AG10803 (cell line): ENCODE results near the gene ECEL1.

ENCODE experiments used
- DNase-seq: peaks from one replicate; pipeline ENCODE4 v3.0.0; 2010; ENCODE audit warnings: low read depth
- H3K4me3 ChIP-seq: 2 replicates; pipeline ENCODE4 v1.5.1; 2011; ENCODE audit warnings: mild to moderate bottlenecking, low read length, control low read depth
- TF ChIP-seq, protein P1 (sequence below): conservative IDR thresholded peaks from 2 replicates; pipeline ENCODE4 v1.5.1; 2011; ENCODE audit warnings: mild to moderate bottlenecking, low read length, control low read depth, inconsistent platforms

ECEL1 gene

DNA sequence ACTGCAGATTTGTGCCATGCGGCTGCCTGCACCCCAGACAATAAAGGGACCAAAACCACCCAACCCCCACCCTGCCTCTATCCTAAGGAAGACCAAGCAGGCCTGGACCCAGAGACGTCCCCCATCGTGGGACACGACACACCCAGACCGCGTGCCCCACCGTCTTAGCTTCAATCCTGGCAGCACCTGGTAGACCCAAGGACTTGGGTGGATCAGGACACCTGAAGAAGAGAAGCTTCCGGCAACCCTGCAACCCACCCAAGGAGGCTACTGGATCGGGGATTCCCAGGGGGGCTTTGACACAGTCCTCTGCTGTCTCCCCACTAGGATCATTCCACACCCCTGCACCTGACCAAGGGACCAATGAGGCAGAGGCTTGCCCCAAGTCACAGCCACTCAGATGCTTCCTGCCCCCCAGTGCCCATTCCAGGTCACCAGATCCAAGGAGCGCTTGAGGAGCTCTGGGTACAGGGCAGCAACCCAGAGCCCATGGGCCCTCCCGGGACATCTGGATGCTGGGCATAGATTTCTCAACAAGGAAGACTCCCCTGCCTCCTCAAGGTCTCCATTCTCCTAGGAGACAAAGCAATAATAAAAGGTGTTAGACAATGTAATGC lies 28.1 kb downstream of the ECEL1 start:
- no peak for DNase-seq
- H3K4me3 ChIP-seq, result no peak overlapping the region
- TF ChIP-seq, protein P1, sequence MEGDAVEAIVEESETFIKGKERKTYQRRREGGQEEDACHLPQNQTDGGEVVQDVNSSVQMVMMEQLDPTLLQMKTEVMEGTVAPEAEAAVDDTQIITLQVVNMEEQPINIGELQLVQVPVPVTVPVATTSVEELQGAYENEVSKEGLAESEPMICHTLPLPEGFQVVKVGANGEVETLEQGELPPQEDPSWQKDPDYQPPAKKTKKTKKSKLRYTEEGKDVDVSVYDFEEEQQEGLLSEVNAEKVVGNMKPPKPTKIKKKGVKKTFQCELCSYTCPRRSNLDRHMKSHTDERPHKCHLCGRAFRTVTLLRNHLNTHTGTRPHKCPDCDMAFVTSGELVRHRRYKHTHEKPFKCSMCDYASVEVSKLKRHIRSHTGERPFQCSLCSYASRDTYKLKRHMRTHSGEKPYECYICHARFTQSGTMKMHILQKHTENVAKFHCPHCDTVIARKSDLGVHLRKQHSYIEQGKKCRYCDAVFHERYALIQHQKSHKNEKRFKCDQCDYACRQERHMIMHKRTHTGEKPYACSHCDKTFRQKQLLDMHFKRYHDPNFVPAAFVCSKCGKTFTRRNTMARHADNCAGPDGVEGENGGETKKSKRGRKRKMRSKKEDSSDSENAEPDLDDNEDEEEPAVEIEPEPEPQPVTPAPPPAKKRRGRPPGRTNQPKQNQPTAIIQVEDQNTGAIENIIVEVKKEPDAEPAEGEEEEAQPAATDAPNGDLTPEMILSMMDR, result no peak

DNA sequence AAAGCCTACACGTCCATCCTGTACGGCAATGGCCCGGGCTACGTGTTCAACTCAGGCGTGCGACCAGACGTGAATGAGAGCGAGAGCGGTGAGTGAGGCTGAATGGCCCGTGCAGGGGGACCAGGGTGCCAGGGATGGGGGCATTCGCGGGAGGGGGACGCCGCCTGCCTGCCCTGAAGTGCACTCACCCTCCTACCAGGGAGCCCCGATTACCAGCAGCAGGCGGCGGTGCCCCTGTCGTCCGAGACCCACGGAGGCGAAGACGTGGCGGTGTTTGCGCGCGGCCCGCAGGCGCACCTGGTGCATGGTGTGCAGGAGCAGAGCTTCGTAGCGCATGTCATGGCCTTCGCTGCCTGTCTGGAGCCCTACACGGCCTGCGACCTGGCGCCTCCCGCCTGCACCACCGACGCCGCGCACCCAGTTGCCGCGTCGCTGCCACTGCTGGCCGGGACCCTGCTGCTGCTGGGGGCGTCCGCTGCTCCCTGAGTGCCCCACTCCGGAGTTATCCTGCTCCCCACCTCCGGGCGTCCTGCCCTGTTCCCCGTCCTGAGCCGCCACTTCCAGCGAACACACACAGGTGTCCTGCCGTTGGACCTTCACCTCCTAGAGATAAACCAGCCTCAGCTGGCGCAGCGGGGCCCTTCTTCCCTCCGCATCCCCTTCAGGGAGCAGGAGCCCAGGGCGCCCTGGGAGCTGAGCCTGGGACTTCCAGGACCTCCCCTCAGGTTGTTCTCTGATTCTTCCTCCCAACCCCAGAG lies 28.8 kb downstream of the ECEL1 start:
- H3K4me3 ChIP-seq, result no peak overlapping the region
- no peak for DNase-seq
- TF ChIP-seq, protein P1, result no peak

- DNase-seq, result no peak
- TF ChIP-seq, protein P1, result no peak
- H3K4me3 ChIP-seq, result no peak overlapping the region
These were observed 29.5 kb downstream of the ECEL1 start for GRCh38 chr2:232458051-232458660.

- TF ChIP-seq, protein P1, result no peak
- no peak overlapping the region for H3K4me3 ChIP-seq
- DNase-seq, result no peak
These were observed 30.3 kb downstream of the ECEL1 start for GRCh38 chr2:232457121-232458011.

- DNase-seq, result no peak
- no peak overlapping the region for H3K4me3 ChIP-seq
- TF ChIP-seq, protein P1, result no peak
These were observed 31.1 kb downstream of the ECEL1 start for GRCh38 chr2:232456296-232457120.
